Endothelial cell of umbilical vein (primary cell): ENCODE data around the gene EEF1AKMT4. TPM values are rescaled to one million over a fixed set of nuclear protein-coding genes. Genes with fewer than 3 reads are reported as not detected.

ENCODE experiments used
- BruUV-seq: library from RNA; stranded (reverse); fragments of 400-500 nt; replicated peaks from 2 replicates; lab custom pipeline; 2021; lab: Mats Ljungman, UMichigan
- CTCF ChIA-PET: fragments of 300-600, 350-600 bp; sonication (Branson Sonifier 250); formaldehyde crosslinking; loops from one replicate; lab custom pipeline; 2021; ENCODE audit warnings: antibody characterized with exemption, inconsistent platforms; lab: Charles Lee
- POLR2A ChIA-PET: fragments of 300-600, 350-600 bp; sonication (Branson Sonifier 250); formaldehyde crosslinking; loops from one replicate; lab custom pipeline; 2021; ENCODE audit warnings: antibody characterized with exemption, inconsistent platforms; lab: Charles Lee
- DNase-seq: peaks from one replicate; pipeline ENCODE4 v3.0.0-alpha.2; 2011; ENCODE audit warnings: low read depth, low spot score
- FAIRE-seq: peaks from 2 replicates; lab custom pipeline; 2011; peaks lifted over from hg19 to GRCh38; lab: Jason Lieb, UNC
- H2AFZ ChIP-seq: 2 replicates; pipeline ENCODE4 v1.6.0; 2012; ENCODE audit warnings: low read depth, low read length, control low read depth, inconsistent platforms
- H3K27ac ChIP-seq: 2 replicates; pipeline ENCODE4 v1.5.1; 2011; ENCODE audit warnings: low read depth, mild to moderate bottlenecking, control low read depth, low read length, moderate library complexity; ENCODE audit not compliant: insufficient read depth
- H3K27me3 ChIP-seq, 2 experiments: 2 replicates each; pipeline versions ENCODE4 v1.6.0 to v1.6.1; 2011; ENCODE audit warnings: low read length in 2 of 2, mixed read lengths in 1 of 2; ENCODE audit not compliant: control insufficient read depth in 2 of 2, insufficient read depth in 2 of 2
- H3K36me3 ChIP-seq, 2 experiments: 2 replicates in 1 of 2; 3 replicates in 1 of 2; pipeline ENCODE4 v1.5.1; 2011; ENCODE audit warnings: low read length in 2 of 2, mild to moderate bottlenecking in 1 of 2, moderate library complexity in 1 of 2; ENCODE audit not compliant: control insufficient read depth in 2 of 2, insufficient read depth in 2 of 2; ENCODE audit errors: extremely low read depth in 1 of 2
- H3K4me1 ChIP-seq: 3 replicates; pipeline ENCODE4 v1.5.1; 2011; ENCODE audit warnings: mild to moderate bottlenecking, low read length; ENCODE audit not compliant: control insufficient read depth, insufficient read depth; ENCODE audit errors: extremely low read depth
- H3K4me2 ChIP-seq: 2 replicates; pipeline ENCODE4 v1.6.1; 2011; ENCODE audit warnings: low read length, control low read depth, mixed read lengths; ENCODE audit not compliant: insufficient read depth
- H3K4me3 ChIP-seq, 3 experiments: fragments of 200-600 bp in 1 of 3; sonication (generic), shearing (Covaris generic) in 1 of 3; replicated peaks in 1 of 3; 2 replicates each; pipeline ENCODE4 v1.5.1; 2011 to 2016; ENCODE audit warnings: control low read depth in 3 of 3, low read length in 3 of 3, mild to moderate bottlenecking in 2 of 3, inconsistent platforms in 1 of 3, low read depth in 1 of 3, moderate library complexity in 1 of 3; ENCODE audit not compliant: insufficient read depth in 1 of 3
- H3K79me2 ChIP-seq: 2 replicates; pipeline ENCODE4 v1.6.0; 2012; ENCODE audit warnings: low read length, inconsistent platforms; ENCODE audit not compliant: control insufficient read depth, insufficient read depth
- H3K9ac ChIP-seq: replicated peaks from 2 replicates; pipeline ENCODE3; 2011; ENCODE audit warnings: low read length, control low read depth; ENCODE audit not compliant: insufficient read depth; ENCODE audit errors: extremely low read depth
- H3K9me1 ChIP-seq: replicated peaks from 3 replicates; pipeline ENCODE4 v1.6.0; 2011; ENCODE audit warnings: mild to moderate bottlenecking, low read length; ENCODE audit not compliant: control insufficient read depth, insufficient read depth; ENCODE audit errors: extremely low read depth
- H3K9me3 ChIP-seq: replicated peaks from 2 replicates; pipeline ENCODE4 v1.5.1; 2012; ENCODE audit warnings: low read length, inconsistent platforms; ENCODE audit not compliant: control insufficient read depth, insufficient read depth
- H4K20me1 ChIP-seq: replicated peaks from 2 replicates; pipeline ENCODE3; 2011; ENCODE audit warnings: mild to moderate bottlenecking, low read length; ENCODE audit not compliant: control insufficient read depth, insufficient read depth; ENCODE audit errors: extremely low read depth
- CTCF ChIP-seq, 2 donors: IDR thresholded peaks; 1 replicate in 1 of 2; 2 replicates in 1 of 2; pipeline ENCODE4 v1.5.1; 2011; ENCODE audit warnings: low read length in 2 of 2, mild to moderate bottlenecking in 2 of 2, moderate library complexity in 2 of 2, control low read depth in 1 of 2, inconsistent platforms in 1 of 2, low read depth in 1 of 2; ENCODE audit not compliant: insufficient read depth in 1 of 2; ENCODE audit errors: extremely low read depth in 1 of 2
- EZH2 ChIP-seq: IDR thresholded peaks from 2 replicates; pipeline ENCODE4 v1.6.1; 2012; ENCODE audit warnings: borderline replicate concordance, low read depth, mild to moderate bottlenecking, moderate library complexity, low read length, inconsistent platforms; ENCODE audit not compliant: severe bottlenecking
- GATA2 ChIP-seq: IDR thresholded peaks from 2 replicates; pipeline ENCODE4 v1.7.0; 2011; ENCODE audit warnings: low read depth, mild to moderate bottlenecking, moderate library complexity, mixed read lengths, low read length; ENCODE audit not compliant: insufficient read length, insufficient read depth
- POLR2A ChIP-seq: IDR thresholded peaks from 2 replicates; pipeline ENCODE4 v1.6.1; 2012; ENCODE audit warnings: low read depth, mild to moderate bottlenecking, control low read depth, low read length
- POLR2AphosphoS5 ChIP-seq: IDR thresholded peaks from 2 replicates; pipeline ENCODE4 v1.6.1; 2012; ENCODE audit warnings: low read depth, mild to moderate bottlenecking, control low read depth, low read length, moderate library complexity; ENCODE audit not compliant: insufficient read depth
- dilution Hi-C: fragments of 300-500 bp; cut with MboI; formaldehyde crosslinking; loops from one replicate; pipeline ENCODE4 v1.15.0; 2019; ENCODE audit warnings: low sequenced_read_pairs; ENCODE audit not compliant: extremely low pct_ligation_motif_present
- intact Hi-C: fragments of 100-400 bp; cut with micrococcal nuclease; formaldehyde crosslinking; loops from one replicate; pipeline ENCODE4 v1.10.0; 2022
- polyA plus RNA-seq, 4 experiments: library from polyadenylated mRNA; depleted of rRNA in 3 of 4; stranded (reverse) in 3 of 4; unstranded in 1 of 4; fragments of >200 nt; gene quantifications; 2 replicates each; pipeline versions ENCODE4 v1.2.1 to v1.2.3, GENCODE V29; 2011 to 2012; ENCODE audit warnings: missing spikeins in 1 of 4
- total RNA-seq: library from RNA; stranded (reverse); gene quantifications from 2 replicates; pipeline ENCODE4 v1.2.3, GENCODE V29; 2021

The EEF1AKMT4 gene
- total and polyA plus RNA-seq, 2 donors (not counting 3 experiments of a cell fraction or from before 2014, with no cell fraction given): 3.4 to 8.0 TPM

- Histone ChIP-seq H3K79me2 (no peaks in the 10 kb centered on the region), H3K36me3 (peaks cover 0 to 21% of the 10 kb centered on the region in 2 experiments), H3K27me3 (no peaks in the 10 kb centered on the region), H3K9me1 (no peaks in the 10 kb centered on the region), H3K9ac (no peak overlapping the region), H2AFZ (no peak overlapping the region), H4K20me1 (no peaks in the 10 kb centered on the region), H3K27ac (no peak overlapping the region), H3K4me1 (no peaks in the 10 kb centered on the region), H3K4me3 (no peak overlapping the region), H3K9me3 (no peaks in the 10 kb centered on the region), H3K4me2 (no peak overlapping the region)
- CTCF ChIA-PET: interaction anchor here (0.7 to 8.1 kb wide), 10 partner anchors 9 to 343 kb away, joined by 4 to 98 read pairs (median 8); partner anchors contain the start of genes ABCF3, CAMK2N2, EEF1AKMT4 and VWA5B2
- DNase-seq: peak; percentile 34
- POLR2A ChIA-PET: interaction anchor here (0.6 kb wide), 1 partner anchor 20 kb away, joined by 3 read pairs; no protein-coding TSS in a partner anchor
- dilution Hi-C loops (no loop called here), intact Hi-C loops (loop anchor here (1.0 to 5.0 kb wide), 2 partner anchors 20 to 223 kb away; partner anchors contain the start of gene ABCC5)
- TF ChIP-seq POLR2A: no peak
- TF ChIP-seq EZH2: no peak
- no peak for TF ChIP-seq GATA2
- TF ChIP-seq POLR2AphosphoS5: peak; percentile 8
- no peak for TF ChIP-seq CTCF (IDR thresholded peaks at IDR 0.05; ENCODE audit: extremely low read depth in 1 of 2, insufficient read depth in 1 of 2, low read depth in 1 of 2, low read length in 2 of 2)
- FAIRE-seq: peak; percentile 55
- no TSS peak for BruUV-seq
Observed at GRCh38 chr3:184240384-184241140, 8.9 kb upstream of the EEF1AKMT4 start.
